Hepatocyte (in vitro differentiated cells): Measurements from ENCODE around the gene SLC2A13. TPM values are rescaled to one million over a fixed set of nuclear protein-coding genes. Genes with fewer than 3 reads are reported as not detected.

Experiments
- DNase-seq: peaks from one replicate; pipeline ENCODE4 v3.0.0-alpha.2; 2016; ENCODE audit warnings: low spot score
- H2AFZ ChIP-seq: fragments of 200-600 bp; sonication (generic); 2 replicates; pipeline ENCODE4 v1.6.0; 2016; ENCODE audit warnings: antibody characterized with exemption, mild to moderate bottlenecking
- H3K27ac ChIP-seq: fragments of 200-600 bp; sonication (generic); 2 replicates; pipeline ENCODE4 v1.5.1; 2016; ENCODE audit warnings: mild to moderate bottlenecking
- H3K27me3 ChIP-seq: fragments of 200-600 bp; sonication (generic); 2 replicates; pipeline ENCODE4 v1.6.1; 2016
- H3K36me3 ChIP-seq: fragments of 200-600 bp; sonication (generic); replicated peaks from 2 replicates; pipeline ENCODE4 v1.5.1; 2016; ENCODE audit warnings: low read depth; ENCODE audit not compliant: insufficient read depth
- H3K4me1 ChIP-seq: fragments of 200-600 bp; sonication (generic); 2 replicates; pipeline ENCODE4 v1.5.1; 2016; ENCODE audit warnings: mild to moderate bottlenecking, moderate library complexity; ENCODE audit not compliant: insufficient read depth
- H3K4me2 ChIP-seq: fragments of 200-600 bp; sonication (generic); 2 replicates; pipeline ENCODE4 v1.6.0; 2016
- H3K4me3 ChIP-seq: fragments of 200-600 bp; sonication (generic); 2 replicates; pipeline ENCODE4 v1.5.1; 2016; ENCODE audit warnings: mild to moderate bottlenecking
- H3K79me2 ChIP-seq: fragments of 200-600 bp; sonication (generic); 2 replicates; pipeline ENCODE4 v1.6.0; 2017; ENCODE audit warnings: mild to moderate bottlenecking
- H3K9me2 ChIP-seq: fragments of 200-600 bp; sonication (generic); replicated peaks from 2 replicates; pipeline ENCODE4 v1.6.0; 2017; ENCODE audit warnings: mild to moderate bottlenecking; ENCODE audit not compliant: insufficient read depth
- H3K9me3 ChIP-seq: fragments of 200-600 bp; sonication (generic); 2 replicates; pipeline ENCODE4 v1.5.1; 2016; ENCODE audit warnings: low read depth, mild to moderate bottlenecking
- H4K20me1 ChIP-seq: fragments of 200-600 bp; sonication (generic); 2 replicates; pipeline ENCODE4 v1.6.0; 2016; ENCODE audit warnings: mild to moderate bottlenecking; ENCODE audit not compliant: insufficient read depth, poor library complexity, severe bottlenecking
- CTCF ChIP-seq: fragments of 200-600 bp; sonication (generic); IDR thresholded peaks from 2 replicates; pipeline ENCODE4 v1.5.1; 2016; ENCODE audit warnings: antibody characterized with exemption, mild to moderate bottlenecking; ENCODE audit not compliant: poor library complexity
- EZH2 ChIP-seq: fragments of 200-600 bp; sonication (generic); IDR thresholded peaks from 2 replicates; pipeline ENCODE4 v1.6.1; 2016; ENCODE audit warnings: antibody characterized with exemption, mild to moderate bottlenecking, borderline replicate concordance
- EZH2phosphoT487 ChIP-seq: fragments of 200-600 bp; sonication (generic); IDR thresholded peaks from one replicate; pipeline ENCODE4 v1.6.1; 2018; ENCODE audit warnings: antibody characterized with exemption, mild to moderate bottlenecking, low read depth, moderate library complexity; ENCODE audit not compliant: unreplicated experiment, severe bottlenecking
- WGBS: methylation state at CpG from one replicate; pipeline ENCODE4 v1.1.6; 2016; ENCODE audit warnings: low lambda C conversion rate; ENCODE audit errors: missing lambda C conversion rate; 5-methylcytosine and 5-hydroxymethylcytosine counted together
- polyA plus RNA-seq: library from polyadenylated mRNA; unstranded; fragments of >200 nt; fragmentation: Nextera tagmentation; extraction: Ambion mirVana; gene quantifications from 2 replicates; pipeline ENCODE4 v1.2.1, GENCODE V29; 2016
- total RNA-seq: library from RNA; depleted of rRNA; stranded (reverse); fragments of >200 nt; gene quantifications from 2 replicates; pipeline ENCODE4 v1.2.3, GENCODE V29; 2014

SLC2A13 gene
- total and polyA plus RNA-seq, 2 experiments from 2014 or later, result 12.1 to 21.1 TPM

GRCh38 chr12:39920222-39920621 is 185.7 kb downstream of the SLC2A13 start:
- Histone ChIP-seq H3K4me2 (no peak overlapping the region), H3K27ac (no peak overlapping the region), H3K9me2 (no peaks in the 10 kb centered on the region), H2AFZ (no peak overlapping the region), H4K20me1 (no peaks in the 10 kb centered on the region), H3K9me3 (no peaks in the 10 kb centered on the region), H3K4me3 (no peak overlapping the region), H3K4me1 (no peaks in the 10 kb centered on the region), H3K27me3 (no peaks in the 10 kb centered on the region), H3K36me3 (no peaks in the 10 kb centered on the region), H3K79me2 (no peaks in the 10 kb centered on the region)
- DNase-seq, result no peak
- TF ChIP-seq EZH2phosphoT487, result no peak
- no peak for TF ChIP-seq EZH2
- TF ChIP-seq CTCF, result no peak
- 89% methylated on average over 4 of the region's 4 CpGs for WGBS

GRCh38 chr12:39919790-39920189 is 186.1 kb downstream of the SLC2A13 start:
- Histone ChIP-seq H3K4me2 (no peak overlapping the region), H3K4me3 (no peak overlapping the region), H3K4me1 (no peaks in the 10 kb centered on the region), H4K20me1 (no peaks in the 10 kb centered on the region), H3K27ac (no peak overlapping the region), H3K27me3 (no peaks in the 10 kb centered on the region), H3K36me3 (no peaks in the 10 kb centered on the region), H3K79me2 (no peaks in the 10 kb centered on the region), H2AFZ (no peak overlapping the region), H3K9me3 (no peaks in the 10 kb centered on the region), H3K9me2 (no peaks in the 10 kb centered on the region)
- WGBS, result 92% methylated on average over 1 of the region's 1 CpG
- DNase-seq, result no peak
- no peak for TF ChIP-seq EZH2phosphoT487
- TF ChIP-seq CTCF, result no peak
- TF ChIP-seq EZH2, result no peak

GRCh38 chr12:39915249-39915648 is 190.6 kb downstream of the SLC2A13 start:
- H4K20me1 ChIP-seq, result no peaks in the 10 kb centered on the region

More at GRCh38 chr12:39915249-39915648, 190.6 kb downstream of the SLC2A13 start:
- Histone ChIP-seq H2AFZ (no peak overlapping the region), H3K9me3 (no peaks in the 10 kb centered on the region), H3K79me2 (no peaks in the 10 kb centered on the region), H3K4me3 (no peak overlapping the region), H3K4me1 (no peaks in the 10 kb centered on the region), H3K27ac (no peak overlapping the region), H3K27me3 (no peaks in the 10 kb centered on the region), H3K36me3 (no peaks in the 10 kb centered on the region), H3K4me2 (no peak overlapping the region), H3K9me2 (no peaks in the 10 kb centered on the region)
- no peak for DNase-seq
- WGBS, result 87% methylated on average over 3 of the region's 3 CpGs
- TF ChIP-seq EZH2phosphoT487, result no peak
- TF ChIP-seq EZH2, result no peak
- TF ChIP-seq CTCF, result no peak
